Stimulated activated CD4-positive, alpha-beta T cell treated with anti-CD3 and anti-CD28 coated beads, Interleukin-15, amount 100 ng/mL, for 1 hour (primary cell): ENCODE data around the gene FOXJ3.

Experiments used
- DNase-seq, 2 donors: peaks; one replicate each; pipeline ENCODE4 v3.0.0-alpha.2; 2020; ENCODE audit warnings: low read depth in 1 of 2, low spot score in 1 of 2

The FOXJ3 gene

DNA sequence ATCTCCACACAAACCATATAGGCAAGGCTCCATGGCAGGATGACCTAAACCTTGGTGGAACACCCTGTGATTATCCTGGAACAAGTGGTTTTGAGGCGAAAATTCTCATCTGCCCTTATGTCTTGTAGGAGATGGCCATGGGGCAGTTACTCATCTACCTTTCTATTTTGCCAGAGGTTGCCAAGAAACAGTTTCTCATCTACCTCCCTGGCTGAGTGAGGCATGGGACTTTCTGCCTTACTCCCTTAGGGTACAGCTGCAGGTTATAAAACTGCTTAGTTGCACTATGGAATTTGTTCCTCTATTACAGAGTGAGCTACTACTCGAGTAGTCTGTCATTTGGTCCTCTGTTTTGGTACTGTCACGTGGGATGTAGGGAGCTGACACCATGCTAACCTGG, 139.2 kb downstream of the FOXJ3 start:
- DNase-seq = no peak

DNA sequence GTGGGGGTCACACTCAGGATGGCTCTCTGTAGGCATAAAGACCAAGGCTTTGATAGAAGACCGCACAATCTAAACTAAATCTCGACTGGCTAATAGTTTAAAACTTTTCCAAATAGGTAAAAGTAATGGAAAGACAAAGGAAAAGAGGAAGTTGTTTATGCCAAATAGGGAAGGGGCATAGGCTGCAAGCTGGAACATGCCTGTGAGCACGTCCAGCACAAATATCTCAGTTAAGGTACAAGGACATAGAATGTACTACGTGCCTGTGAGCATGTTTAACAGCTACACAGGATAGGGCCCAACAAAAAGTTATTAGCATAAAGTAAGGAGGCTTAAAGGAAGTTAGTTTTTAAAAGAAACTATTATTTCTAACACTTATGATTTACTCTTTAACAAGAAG, 142.9 kb downstream of the FOXJ3 start:
- DNase-seq = no peak

DNA sequence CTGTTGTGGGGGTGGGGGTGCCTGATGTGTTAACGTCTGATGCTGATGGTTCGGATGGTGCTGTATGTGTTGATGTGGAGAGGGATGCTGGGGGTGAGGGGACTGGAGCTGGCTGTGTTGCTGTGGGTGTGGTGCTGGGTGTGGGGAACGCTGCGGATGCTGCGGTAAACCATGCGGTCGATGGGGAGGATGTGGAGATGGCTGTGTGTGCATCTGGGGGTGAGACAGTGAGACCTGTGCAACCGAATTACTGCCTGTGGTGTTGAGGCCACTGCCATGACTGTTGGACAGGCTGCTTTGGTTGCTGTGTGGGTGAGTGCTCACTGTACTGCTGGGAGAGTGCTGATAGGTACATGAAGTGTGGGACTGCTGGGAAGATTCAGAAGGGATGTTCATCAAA, 143.7 kb downstream of the FOXJ3 start:
- no peak for DNase-seq

DNA sequence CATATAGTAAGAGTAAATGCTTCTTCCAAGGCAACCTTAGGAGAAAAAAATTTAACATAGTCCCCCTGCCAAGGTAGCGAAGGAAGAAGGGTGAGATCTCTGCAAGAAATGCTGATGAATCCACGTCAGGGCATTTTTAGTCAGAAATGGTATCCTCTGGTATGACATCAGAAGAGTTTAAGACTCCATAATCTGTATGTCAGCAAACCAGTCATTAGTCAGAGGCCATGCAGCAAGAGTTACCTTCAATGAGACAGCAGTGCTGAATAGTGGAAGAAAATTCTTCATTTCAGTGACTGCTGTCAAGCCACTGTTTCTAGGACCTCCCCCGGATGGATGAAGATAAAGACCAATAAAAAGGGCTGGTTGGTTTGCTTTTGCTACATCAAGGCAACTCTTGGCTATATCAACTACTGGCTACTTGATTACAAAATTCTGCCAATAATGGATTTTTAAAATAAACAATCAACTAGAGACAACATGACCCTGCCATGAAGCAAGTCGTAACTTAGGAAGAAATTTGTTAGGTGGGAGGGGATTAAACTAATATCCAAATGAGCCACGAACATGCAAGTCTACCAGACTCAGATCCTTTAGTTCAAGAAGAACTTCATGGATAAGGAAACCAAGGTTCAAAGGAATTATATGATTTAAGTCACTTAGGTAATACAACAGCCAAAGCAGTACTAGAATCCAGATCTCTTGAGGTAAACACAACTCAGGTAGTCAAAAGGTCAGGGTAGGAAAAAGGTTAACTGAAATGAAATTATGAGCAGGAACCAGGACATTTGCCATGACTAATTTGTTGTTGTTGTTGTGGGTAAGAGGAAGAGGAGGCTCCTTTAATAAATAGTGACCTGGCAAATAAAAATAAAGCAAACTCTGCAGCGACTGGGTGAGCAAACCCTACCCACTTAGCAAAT, 144.8 kb downstream of the FOXJ3 start:
- DNase-seq = no peak

DNA sequence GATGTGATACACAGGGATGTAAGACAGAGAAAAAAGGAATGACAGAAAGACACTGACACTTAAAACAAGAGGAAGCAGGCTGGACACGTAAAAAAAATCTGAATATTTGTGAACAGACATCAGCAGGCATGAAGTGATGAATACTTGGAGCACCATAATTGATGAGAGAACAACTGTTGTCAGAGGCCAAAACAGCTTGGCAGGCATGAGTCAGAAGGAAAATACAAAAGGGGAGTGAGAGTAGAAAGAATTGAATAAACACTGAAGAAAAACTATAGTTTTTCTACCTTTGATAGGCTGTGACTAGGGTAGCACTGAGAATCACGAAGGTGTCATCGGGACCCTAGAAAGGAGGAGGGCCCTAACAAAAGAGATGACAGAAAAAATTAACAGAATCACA, 148.9 kb downstream of the FOXJ3 start:
- DNase-seq = no peak

DNA sequence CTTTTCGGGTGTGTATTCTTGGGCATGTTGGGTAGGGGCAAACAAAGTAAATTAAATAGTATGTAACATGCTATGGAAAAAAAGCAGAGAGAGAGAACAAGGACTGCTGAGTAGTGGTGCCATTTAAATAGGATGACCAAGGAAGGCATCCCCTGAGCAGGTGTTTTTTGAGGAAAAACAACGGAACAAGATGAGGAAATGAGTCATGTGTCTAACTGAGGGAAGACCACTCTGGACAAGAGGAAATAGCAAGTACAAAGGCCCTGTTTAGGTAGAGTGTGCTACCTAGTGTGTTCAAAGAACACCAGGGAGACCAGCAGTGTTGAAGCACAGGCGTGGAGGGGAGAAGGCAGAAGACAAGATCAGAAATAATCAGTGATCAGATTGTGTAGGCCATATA, 150.4 kb downstream of the FOXJ3 start:
- no peak for DNase-seq

DNA sequence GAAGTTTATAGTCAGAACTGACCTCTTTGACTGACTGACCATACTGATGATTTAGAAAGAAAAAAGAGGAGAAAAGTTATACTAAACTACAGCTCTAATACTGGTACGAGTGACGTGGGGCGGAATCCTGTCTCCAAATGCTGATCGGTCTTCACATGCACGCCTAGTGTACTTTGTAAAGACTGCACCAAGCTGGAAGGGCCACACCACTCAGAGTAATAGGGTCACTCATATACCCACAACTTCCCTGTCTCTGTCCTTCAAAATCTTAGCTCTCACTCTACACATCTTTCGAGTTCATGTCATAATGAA, 151.1 kb downstream of the FOXJ3 start:
- no peak for DNase-seq

DNA sequence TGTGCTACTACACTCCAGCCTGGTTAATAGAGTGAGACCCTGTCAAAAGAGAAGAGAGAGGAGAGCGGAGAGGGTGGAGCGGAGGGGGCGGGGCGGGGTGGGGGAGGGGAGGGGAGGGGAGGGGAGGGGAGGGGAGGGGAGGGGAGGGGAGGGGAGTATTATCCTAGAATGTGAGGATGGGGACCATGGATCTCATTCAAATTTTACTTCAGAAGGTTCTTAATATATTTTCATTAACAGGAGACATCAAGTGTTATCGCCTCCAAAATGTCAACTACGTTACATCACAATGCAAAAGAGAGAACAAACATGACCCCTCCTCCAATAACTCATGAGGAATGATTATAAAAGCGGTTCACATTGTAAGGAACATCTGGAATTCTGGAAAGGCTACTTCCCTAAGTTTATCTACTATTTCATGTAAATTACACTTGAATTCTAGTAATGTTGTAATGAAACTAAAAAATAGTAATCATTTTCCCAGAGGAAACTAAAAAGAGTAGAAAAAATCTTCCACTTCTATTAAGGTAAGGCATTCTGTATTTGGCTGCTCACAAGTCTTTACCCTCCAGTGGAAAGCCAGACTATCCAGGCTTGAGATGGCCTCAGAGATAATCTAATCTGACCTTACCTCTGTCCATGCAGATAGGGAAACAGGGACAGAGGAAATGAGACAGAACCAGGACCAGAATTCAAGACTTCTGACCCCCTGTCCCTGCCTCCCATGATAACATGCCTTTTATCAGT, 151.7 kb downstream of the FOXJ3 start:
- DNase-seq = no peak

DNA sequence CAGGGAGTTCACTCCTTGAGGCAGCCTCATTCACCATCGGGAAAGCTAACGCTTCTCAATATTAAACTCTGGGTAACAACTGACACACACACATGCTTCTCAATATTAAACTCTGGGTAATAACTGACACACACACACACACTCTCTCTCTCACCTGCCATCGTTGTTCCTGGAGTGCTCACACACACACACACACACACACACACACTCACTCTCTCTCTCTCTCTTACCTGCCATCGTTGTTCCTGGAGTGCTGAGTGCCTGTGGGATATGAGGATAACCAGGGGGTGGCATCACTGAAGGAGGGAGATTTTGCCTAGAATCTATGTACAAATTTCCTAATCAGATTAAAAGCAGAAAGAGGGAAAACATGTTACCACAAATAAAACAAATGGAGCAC, 153.3 kb downstream of the FOXJ3 start:
- DNase-seq = no peak

DNA sequence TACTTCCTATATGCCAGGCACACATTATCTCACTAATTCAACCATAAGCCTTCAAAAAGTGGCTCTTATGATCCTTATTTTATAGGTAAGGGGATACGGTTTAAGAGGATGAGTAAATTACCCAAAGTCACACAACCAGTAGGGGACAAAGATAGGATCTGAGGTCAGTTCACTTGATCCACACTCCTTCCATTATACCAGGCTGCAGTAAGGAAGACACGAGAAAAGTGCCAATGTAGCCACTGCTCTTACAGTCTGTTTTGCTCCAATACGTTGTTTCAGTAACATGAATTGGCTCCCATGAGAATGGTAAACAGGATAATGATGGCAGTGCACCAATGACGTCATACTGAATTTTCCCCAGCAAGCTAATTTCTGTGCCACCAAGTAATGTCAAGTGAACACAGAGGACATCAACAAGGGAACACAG, 155.1 kb downstream of the FOXJ3 start:
- no peak for DNase-seq

DNA sequence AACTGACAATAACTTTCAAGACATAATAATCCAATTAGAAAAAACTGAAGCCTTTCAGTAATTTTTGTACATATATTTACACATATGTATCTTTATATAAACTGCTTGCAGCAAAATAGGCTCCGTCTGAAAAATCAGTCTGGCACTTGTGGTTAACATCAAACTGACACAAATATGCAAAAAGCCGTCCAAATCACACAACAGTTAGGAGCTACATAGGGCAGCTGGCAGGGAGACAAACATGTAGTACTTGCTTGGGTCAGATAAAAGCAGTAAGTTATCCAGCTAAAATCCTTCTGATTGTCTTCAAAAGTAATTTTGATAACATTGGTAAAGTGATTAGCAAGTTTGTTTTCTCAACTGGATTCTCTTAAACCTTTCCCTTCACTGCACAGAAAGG, 155.8 kb downstream of the FOXJ3 start:
- no peak for DNase-seq

DNA sequence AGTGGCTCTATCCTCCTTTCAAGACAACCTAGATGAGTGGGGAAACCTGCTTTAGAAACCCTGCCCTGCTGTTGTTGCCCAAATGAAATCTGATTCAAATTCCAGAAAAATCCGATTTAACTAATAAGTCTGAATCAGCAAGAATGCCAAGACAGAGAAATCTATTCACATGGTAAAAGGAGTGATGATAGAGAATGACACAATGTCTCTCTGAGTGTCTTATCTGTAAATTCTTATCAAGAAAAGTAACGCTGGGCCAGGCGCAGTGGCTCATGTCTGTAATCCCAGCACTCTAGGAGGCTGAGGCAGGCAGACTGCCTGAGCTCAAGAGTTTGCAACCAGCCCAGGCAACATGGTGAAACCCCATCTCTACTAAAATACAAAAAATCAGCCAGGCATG, 156.8 kb downstream of the FOXJ3 start:
- DNase-seq = no peak

DNA sequence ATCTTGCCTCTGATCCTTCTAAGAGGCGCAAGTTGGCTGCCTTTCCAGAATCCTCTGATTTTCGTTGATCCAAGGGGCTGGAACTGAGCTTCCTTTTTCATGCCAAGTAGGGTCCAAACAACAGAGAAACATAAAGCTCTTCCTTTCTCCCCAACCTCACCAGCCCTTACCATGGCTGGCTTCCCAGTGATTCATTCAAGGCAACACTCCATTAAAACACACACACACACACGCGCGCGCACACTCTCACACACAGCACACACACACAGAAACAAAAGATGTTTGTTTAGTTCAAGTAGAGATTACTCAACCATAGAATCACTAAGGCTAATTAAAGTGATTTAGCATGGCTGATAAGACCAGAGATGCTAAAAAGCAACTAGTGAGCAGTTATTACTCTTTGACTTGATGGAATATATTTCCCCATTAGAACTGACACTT, 157.5 kb downstream of the FOXJ3 start:
- no peak for DNase-seq

DNA sequence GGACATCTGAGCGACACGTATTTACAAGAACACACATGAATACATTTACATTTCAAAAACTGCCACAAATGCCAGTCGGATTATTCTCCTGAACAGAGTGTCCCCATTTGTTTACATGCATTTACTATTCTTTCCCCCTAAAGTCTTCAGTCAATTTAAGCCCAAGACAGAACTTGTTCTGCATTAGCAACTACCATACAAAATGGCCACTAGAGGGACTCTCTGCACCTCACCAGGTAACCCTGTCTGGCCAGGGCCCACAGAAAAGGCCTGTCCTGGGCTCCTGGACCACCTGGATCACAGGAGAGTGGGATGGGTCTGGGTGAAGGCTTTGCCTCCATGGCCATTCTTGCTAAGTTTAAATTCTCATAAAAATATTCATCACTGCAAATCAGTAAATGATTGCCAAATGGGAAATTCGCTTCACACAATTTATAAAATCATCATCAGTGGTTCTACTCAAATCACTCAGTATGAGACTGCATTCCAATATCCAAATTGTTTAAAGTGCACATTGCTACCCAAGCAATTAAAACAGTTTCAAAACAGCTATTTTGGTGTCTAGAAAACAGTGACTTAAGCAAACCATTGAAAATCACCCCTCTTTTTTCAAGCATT, 158.0 kb downstream of the FOXJ3 start:
- no peak for DNase-seq

DNA sequence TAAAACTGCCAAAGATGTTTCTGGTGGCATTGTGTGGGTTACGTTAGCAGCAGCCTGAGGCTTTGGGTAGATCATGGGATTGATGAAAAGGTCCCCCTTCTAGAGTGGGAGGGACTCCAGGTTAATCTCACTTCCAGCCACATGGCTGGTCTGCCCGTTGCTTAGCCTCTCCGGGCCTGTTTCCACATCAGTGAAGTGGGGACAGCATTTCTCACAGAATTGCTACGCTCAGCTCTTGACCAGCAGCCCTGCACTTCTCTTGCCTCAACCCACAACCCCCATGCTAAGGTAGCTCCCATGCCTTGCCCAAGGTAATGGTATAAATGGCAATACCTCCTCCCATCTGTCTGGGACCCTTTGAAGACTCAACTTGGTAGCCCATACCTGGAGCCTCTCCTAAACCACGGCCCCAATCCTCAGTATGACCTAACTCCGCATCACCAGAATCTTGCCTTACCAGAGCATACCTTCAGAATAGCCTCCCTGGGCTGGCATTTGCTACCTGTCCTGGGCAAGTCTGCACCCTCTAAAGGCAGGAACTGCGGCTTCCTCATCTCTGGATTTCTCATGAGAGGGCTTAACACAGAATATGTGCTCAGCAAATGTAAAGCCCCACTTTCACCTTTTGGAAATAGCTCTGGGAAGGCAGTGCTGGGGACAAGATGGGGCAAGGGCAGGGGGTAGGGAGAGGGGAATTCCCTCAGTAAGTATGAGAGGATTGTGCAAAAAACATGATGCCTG, 159.6 kb downstream of the FOXJ3 start:
- DNase-seq = no peak

DNA sequence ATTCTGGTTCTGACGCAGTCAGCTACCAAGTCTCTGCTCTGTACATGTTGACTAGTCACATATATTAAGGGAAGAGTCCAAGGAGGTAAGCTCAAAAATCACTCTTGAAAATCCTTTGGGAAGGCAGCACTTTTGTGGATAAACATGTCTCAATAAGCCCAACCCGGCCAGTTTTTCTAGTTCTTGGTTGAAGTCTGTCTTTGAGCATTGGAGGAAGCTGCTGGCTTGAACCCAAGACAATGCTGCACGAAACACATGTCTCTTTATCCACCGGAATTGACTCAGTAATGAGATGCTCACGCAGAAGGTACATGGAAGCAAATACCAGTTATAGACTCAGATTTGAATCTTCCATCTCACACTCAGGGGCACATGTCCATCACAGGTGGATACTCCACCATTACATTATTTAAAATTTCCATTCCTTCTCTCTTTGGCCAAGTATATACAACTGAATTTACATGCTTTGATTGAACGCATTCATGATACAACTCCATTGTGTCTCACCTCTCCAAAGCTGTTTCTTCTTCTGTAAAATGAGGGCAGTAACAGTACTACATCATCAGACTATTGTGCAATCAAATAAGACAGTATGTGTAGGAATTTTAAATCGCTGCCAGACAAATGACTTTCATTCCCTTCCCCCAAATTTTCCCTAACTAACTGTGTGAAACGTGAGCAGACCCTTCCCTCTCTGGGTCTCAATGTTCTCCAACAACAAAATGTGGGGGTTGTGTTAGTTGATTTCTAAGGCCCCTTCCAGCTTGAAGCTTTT, 160.9 kb downstream of the FOXJ3 start:
- DNase-seq = no peak

DNA sequence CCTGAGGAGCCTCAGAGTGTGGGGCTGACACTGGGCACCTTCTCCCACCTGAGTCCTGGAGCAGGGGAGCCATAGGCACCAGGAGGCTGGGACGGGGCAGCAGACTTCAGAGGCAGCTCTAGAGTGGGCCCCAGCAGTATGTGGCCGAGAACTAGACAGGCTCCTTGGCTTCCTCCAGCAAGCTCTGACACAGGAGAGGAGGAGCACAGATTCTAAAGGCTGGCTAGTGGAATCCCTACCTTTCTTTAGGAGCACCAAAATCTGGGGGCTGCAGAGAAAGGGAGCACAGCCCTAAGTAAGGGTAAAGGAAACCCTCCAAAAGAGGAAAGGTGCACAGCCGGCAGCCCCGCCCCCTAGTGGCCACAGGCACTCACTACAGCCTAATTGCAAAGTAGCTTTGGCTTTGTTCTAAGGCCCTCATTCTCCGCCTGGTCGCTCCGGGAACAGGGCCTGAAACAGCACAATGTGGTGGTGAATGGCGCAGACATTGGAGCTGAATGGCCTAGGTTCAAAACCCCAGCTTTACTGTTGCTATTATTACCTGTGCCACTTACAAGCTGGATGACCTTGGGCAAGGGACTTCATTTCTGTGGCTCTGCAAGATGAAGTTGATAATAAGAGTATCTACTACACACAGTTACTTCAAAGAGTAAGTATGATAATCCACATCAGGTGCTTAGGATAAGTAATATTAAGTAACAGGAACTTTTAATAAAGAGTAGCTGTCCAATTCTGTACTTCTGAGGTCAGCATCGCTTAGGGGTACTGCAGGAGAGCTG, 161.7 kb downstream of the FOXJ3 start:
- peak; percentile 44 to 51 for DNase-seq

DNA sequence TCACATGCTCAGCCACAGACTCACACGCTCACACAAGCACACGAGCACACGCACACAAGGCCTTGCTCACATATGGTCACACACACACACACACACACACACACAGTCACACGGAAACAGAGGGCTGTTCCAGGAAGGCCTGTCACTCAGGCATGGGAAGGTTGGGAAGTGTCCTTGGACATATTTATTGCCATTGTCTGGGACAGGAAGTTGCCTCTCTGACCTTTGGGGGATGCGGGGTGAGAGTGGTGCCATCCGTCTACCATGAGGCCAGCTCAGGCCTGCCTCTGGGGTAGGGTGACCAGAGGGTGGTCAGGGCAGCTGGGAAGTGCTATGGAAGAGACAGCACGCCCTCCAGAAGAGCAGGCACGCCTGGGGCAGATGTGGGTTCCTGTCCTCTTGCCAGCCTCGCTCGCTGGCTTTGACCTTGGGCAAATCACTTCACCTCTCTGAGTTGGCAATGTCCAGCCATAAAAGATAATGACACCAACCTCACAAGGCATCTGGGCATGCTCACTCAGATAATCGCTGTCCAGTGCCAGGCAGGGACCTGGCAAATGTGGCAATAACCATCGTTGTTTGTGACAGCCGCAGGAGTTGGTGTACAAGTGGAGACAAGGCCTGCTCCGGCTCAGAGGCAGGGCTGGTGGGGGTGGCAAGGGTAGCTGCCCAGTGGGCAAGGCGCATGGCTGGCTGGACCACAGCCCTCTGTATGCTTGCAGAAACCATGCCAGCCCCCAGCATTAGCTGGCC, 162.5 kb downstream of the FOXJ3 start:
- DNase-seq = no peak

DNA sequence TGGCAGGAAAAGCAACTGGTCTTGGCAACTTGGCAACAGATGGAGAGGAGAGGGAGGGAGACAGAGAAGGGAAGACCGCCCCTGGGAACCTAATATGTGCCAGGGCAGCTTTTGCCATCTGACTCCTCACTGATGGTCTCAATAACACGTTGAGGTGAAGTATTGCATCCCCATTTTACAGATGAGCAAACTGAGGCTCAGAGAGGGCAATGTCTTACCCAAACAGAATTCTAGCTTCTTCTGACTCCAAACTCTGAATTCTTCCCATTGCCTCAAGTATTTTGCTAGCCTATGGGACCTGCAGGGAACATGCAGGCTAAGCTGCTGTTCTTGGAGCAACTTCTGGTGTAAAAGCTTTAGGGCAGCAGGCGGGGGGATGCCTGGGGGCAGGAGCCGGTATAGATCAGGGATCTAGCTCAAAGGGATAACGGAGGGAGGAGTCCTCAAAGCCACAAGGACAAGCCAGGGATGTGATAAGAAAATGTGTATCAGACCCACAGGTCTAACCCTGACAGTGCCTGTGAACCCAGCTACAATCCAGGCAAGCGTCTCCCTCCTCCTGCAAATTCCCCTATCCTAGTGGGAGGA, 163.3 kb downstream of the FOXJ3 start:
- no peak for DNase-seq
